Heart right ventricle (tissue), 16 donors: ENCODE measurements around the gene CCDC178. TPM values are rescaled to one million over a fixed set of nuclear protein-coding genes. Genes with fewer than 3 reads are reported as not detected.

Experiments used
- ATAC-seq, 8 donors: fragments of 200-7000 bp; cut with Tn5 transposase; one replicate each; pipeline ENCODE4 v1.9.1; 2020; ENCODE audit warnings: mild to moderate bottlenecking in 8 of 8, moderate library complexity in 8 of 8, moderate number of reproducible peaks in 1 of 8
- DNase-seq, 2 donors: peaks; one replicate each; pipeline ENCODE4 v3.0.0-alpha.2; 2020
- H3K27ac ChIP-seq, 10 donors: fragments of 200-600 bp; sonication (generic) in 2 of 10; one replicate each; pipeline versions ENCODE4 v1.5.0 to v1.8.0; 2020 to 2022; ENCODE audit warnings: mild to moderate bottlenecking in 3 of 10
- H3K27me3 ChIP-seq, 7 donors: fragments of 200-600 bp; one replicate each; pipeline ENCODE4 v1.8.0; 2021 to 2022; ENCODE audit warnings: mild to moderate bottlenecking in 2 of 7
- H3K36me3 ChIP-seq, 9 donors: fragments of 200-600 bp; sonication (generic) in 1 of 9; one replicate each; pipeline versions ENCODE4 v1.5.0 to v1.8.0; 2020 to 2022; ENCODE audit warnings: mild to moderate bottlenecking in 2 of 9
- H3K4me1 ChIP-seq, 9 donors: fragments of 200-600 bp; sonication (generic) in 1 of 9; one replicate each; pipeline versions ENCODE4 v1.5.0 to v1.8.0; 2020 to 2022; ENCODE audit warnings: mild to moderate bottlenecking in 4 of 9
- H3K4me3 ChIP-seq, 10 donors: fragments of 200-600 bp; sonication (generic) in 2 of 10; one replicate each; pipeline versions ENCODE4 v1.5.0 to v1.8.0; 2020 to 2022; ENCODE audit warnings: mild to moderate bottlenecking in 7 of 10, moderate library complexity in 2 of 10
- H3K9me3 ChIP-seq, 11 donors: fragments of 200-600 bp in 10 of 11; sonication (generic) in 2 of 11; one replicate each; pipeline versions ENCODE4 v1.5.0 to v1.8.0; 2013 to 2022; ENCODE audit warnings: mild to moderate bottlenecking in 2 of 11, control low read depth in 1 of 11, moderate library complexity in 1 of 11
- WGBS, 2 donors: extraction: QIAGEN DNeasy Blood & Tissue Kit; methylation state at CpG; one replicate each; pipeline ENCODE4 v1.1.7; 2013; ENCODE audit warnings: inconsistent platforms in 1 of 2; 5-methylcytosine and 5-hydroxymethylcytosine counted together
- intact Hi-C, 10 donors: fragments of 100-400 bp; cut with DNase I; formaldehyde crosslinking; loops; one replicate each; pipeline versions ENCODE4 v1.11.1 to v1.14.2; 2022
- polyA plus RNA-seq, 2 donors: library from polyadenylated mRNA; stranded (reverse); fragments of 200-250 nt; gene quantifications; one replicate each; pipeline ENCODE4 v1.2.3, GENCODE V29; 2013
- total RNA-seq, 10 donors: library from RNA; stranded (reverse); fragmentation: NEBNext Ultra II Directional in 3 of 10; extraction: Animal tissue kit (Norgen Biotek cat#: 25700) in 3 of 10; gene quantifications; one replicate each; pipeline versions ENCODE4 v1.2.1 to v1.2.4, GENCODE V29; 2021 to 2023
- TF ChIP-seq, protein P1 (sequence below), 9 donors: fragments of 200-600 bp; sonication (generic) in 2 of 9; IDR thresholded peaks; one replicate each; pipeline versions ENCODE4 v1.5.0 to v1.8.0; 2021 to 2022; ENCODE audit warnings: antibody characterized with exemption in 9 of 9, mild to moderate bottlenecking in 5 of 9, moderate library complexity in 1 of 9
- donor health status: Arrhythmogenic right ventricular cardiomyopathy.
- donor health status: ischemic (EF 13 %, LVEDD 7.1; RV severe dilation, severe dysfunction).
- donor health status: healthy with polysubstance abuse.
- donor health status: DM: no; HTN: yes; CAD: no.
- donor health status: DM: no; HTN: no; CAD: no.
- donor health status: ischemic (EF 25% LVEDD 6.9; RV normal size, moderate dysfunction).
- donor health status: ischemic (EF 25% LVEDD 5.7; RV mildly dilated, moderate dysfunction).
- donor health status: healthy.
- donor health status: DM: yes; HTN: yes; CAD: no.
- donor health status: Ischemic cardiomyopathy.
- donor health status: ischemic (EF 35%, LVEDD 5.7; RV mildly dilated, moderate dysfunction).
- donor health status: nonischemic (EF 11% LVEDD 7.7; RV severe dilation, severe dysfunction).
- donor health status: DM: yes; HTN: yes; CAD: no.
- donor health status: PGD.
- donor health status: ischemic (EF 29% LVEDD 5.4; RV normal size, mild dysfunction).
- donor health status: nonischemic (EF 23%, LVEDD 6.1; RV moderate dilation, normal function).

Gene CCDC178
- total and polyA plus RNA-seq, 12 donors = 0.28 to 1.5 (median 0.43) TPM; not detected in 6

- DNase-seq (no peak), ATAC-seq (no peak)
- Histone ChIP-seq H3K36me3 (no peaks in the 10 kb centered on the region), H3K27ac (no peak overlapping the region), H3K27me3 (peaks cover 0 to 7% (median 0%) of the 10 kb centered on the region in 7 donors), H3K4me1 (no peaks in the 10 kb centered on the region), H3K9me3 (no peaks in the 10 kb centered on the region), H3K4me3 (no peak overlapping the region)
- intact Hi-C loops = no loop called here
- TF ChIP-seq, protein P1, sequence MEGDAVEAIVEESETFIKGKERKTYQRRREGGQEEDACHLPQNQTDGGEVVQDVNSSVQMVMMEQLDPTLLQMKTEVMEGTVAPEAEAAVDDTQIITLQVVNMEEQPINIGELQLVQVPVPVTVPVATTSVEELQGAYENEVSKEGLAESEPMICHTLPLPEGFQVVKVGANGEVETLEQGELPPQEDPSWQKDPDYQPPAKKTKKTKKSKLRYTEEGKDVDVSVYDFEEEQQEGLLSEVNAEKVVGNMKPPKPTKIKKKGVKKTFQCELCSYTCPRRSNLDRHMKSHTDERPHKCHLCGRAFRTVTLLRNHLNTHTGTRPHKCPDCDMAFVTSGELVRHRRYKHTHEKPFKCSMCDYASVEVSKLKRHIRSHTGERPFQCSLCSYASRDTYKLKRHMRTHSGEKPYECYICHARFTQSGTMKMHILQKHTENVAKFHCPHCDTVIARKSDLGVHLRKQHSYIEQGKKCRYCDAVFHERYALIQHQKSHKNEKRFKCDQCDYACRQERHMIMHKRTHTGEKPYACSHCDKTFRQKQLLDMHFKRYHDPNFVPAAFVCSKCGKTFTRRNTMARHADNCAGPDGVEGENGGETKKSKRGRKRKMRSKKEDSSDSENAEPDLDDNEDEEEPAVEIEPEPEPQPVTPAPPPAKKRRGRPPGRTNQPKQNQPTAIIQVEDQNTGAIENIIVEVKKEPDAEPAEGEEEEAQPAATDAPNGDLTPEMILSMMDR (IDR thresholded peaks at IDR 0.05) = peak in 7 of 9 donors; percentile 30 to 55 (median 46)
- 28 to 30% methylated on average over 6 of the region's 6 CpGs for WGBS, 2 donors
Observed at GRCh38 chr18:33210575-33211189, 229.8 kb downstream of the CCDC178 start.

GRCh38 chr18:33205777-33206176 is 234.7 kb downstream of the CCDC178 start:
- WGBS, 2 donors = 85 to 90% methylated on average over 1 of the region's 1 CpG
- Histone ChIP-seq H3K36me3 (no peaks in the 10 kb centered on the region), H3K4me1 (no peaks in the 10 kb centered on the region), H3K27me3 (peaks cover 0 to 15% (median 0%) of the 10 kb centered on the region in 7 donors), H3K27ac (no peak overlapping the region), H3K9me3 (no peaks in the 10 kb centered on the region), H3K4me3 (no peak overlapping the region)
- TF ChIP-seq, protein P1 (IDR thresholded peaks at IDR 0.05) = no peak
- intact Hi-C loops = no loop called here
- no peak for ATAC-seq
- no peak for DNase-seq

- Histone ChIP-seq H3K4me1 (no peaks in the 10 kb centered on the region), H3K27me3 (peaks cover 0 to 8% (median 0%) of the 10 kb centered on the region in 7 donors), H3K36me3 (no peaks in the 10 kb centered on the region), H3K27ac (no peak overlapping the region), H3K9me3 (no peaks in the 10 kb centered on the region), H3K4me3 (no peak overlapping the region)
- intact Hi-C loops = no loop called here
- ATAC-seq (no peak), DNase-seq (no peak)
- WGBS, 2 donors = 9 to 12% methylated on average over 8 of the region's 8 CpGs
- TF ChIP-seq, protein P1 (IDR thresholded peaks at IDR 0.05) = peak in 6 of 9 donors; percentile 28 to 59 (median 33)
Observed at GRCh38 chr18:33201509-33201926, 239.0 kb downstream of the CCDC178 start.

DNA sequence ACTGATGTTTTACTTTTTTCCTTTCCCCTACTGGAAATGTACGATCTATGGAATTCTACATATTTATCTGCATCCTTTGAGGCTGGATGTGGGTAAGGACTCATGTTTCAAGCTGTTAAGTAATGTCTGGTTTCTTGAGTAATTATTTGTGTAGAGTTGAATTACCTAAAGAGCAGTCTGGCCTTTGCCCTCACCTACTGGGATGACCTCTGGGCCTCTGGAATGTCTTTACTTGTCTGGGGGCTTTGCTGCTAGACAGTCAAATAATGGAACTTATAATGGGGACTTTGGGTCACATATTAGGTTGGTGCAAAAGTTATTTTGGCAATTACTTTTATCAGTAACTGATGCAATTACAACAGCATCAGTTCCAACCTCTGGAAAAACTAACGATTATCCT is 244.7 kb downstream of the CCDC178 start:
- Histone ChIP-seq H3K27ac (no peak overlapping the region), H3K4me3 (no peak overlapping the region), H3K4me1 (no peaks in the 10 kb centered on the region), H3K9me3 (no peaks in the 10 kb centered on the region), H3K36me3 (no peaks in the 10 kb centered on the region), H3K27me3 (no peaks in the 10 kb centered on the region)
- ATAC-seq (no peak), DNase-seq (no peak)
- intact Hi-C loops = no loop called here
- TF ChIP-seq, protein P1 (IDR thresholded peaks at IDR 0.05) = no peak
- 63 to 75% methylated on average over 2 of the region's 2 CpGs for WGBS, 2 donors
